Renal cortical epithelial cell (primary cell): ENCODE measurements around the gene TINAGL1. TPM values are rescaled to one million over a fixed set of nuclear protein-coding genes. Genes with fewer than 3 reads are reported as not detected.

ENCODE experiments used
- DNase-seq: peaks from one replicate; pipeline ENCODE4 v3.0.0-alpha.2; 2011; ENCODE audit warnings: low read depth
- total RNA-seq: library from RNA; depleted of rRNA; stranded (reverse); fragments of >200 nt; gene quantifications from 2 replicates; pipeline ENCODE4 v1.2.3, GENCODE V29; 2014

TINAGL1 gene
- total RNA-seq, 1 donor from 2014 or later: 168 TPM

GRCh38 chr1:31568895-31569595 is 7.3 kb upstream of the TINAGL1 start:
- DNase-seq: no peak

GRCh38 chr1:31569596-31570173 is 6.6 kb upstream of the TINAGL1 start:
- DNase-seq: no peak

DNA sequence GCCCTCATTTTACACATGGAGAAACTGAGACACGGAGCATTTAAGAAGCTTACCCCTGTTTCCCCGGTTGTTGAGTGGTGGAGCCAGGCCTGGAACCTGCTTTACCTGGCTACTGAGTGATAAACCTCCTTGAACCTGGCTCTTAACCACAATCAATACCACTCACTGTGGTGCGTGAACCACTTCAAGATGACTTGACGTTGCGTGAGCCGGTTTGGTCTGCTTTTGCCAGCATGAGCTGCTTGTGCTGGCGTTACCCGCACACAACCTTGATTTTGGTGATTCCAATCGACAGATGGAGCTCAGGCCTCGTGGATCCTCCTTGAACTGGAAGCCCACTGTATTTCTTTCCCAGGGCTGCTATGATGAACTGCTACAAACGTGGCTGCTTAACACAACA is 6.1 kb upstream of the TINAGL1 start:
- no peak for DNase-seq

GRCh38 chr1:31570906-31571305 is 5.4 kb upstream of the TINAGL1 start:
- no peak for DNase-seq

DNA sequence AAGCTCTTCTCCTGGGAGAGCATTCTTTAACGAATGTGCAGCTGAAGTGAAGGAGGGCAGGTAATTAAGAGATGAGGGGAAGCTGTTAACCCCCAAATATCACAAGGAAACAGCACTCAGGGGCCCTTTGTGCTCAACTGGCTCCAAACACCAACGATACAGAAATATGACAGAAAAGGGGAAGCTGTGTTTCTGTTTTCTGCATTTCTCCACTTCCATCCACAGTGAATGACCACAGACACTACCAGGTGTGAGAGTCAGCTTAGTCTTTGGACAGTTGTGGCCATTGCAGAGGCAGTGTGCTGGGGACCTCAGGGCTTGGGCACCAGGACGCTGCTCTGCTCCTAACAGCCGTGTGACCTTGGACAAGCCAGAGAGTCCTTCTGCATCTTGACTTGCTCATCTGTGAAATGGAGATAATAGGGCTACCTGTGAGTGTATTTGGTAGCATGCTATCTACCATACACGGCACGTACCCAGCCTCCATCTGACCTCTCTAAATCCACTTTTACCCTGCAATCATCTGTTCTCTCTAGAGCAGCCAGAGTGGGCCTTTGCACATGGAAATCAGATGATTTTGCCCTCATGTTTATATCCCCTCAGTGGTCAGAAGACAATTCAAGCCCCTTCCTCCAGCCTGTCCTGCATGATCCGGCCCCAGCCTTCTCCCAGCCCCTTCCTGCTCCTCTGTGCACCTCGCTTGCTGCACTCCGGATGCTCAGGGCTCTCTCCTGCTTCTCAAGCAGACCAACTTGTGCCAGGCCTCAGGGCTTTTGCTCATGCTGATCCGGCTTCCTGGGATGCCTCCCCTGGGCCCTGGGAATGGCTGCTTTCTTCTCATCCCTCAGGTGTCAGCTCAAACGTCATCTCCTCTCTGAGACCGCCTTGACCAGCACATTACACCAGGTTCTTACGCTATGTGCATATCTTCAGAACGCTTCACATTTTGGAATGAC is 4.7 kb upstream of the TINAGL1 start:
- no peak for DNase-seq

DNA sequence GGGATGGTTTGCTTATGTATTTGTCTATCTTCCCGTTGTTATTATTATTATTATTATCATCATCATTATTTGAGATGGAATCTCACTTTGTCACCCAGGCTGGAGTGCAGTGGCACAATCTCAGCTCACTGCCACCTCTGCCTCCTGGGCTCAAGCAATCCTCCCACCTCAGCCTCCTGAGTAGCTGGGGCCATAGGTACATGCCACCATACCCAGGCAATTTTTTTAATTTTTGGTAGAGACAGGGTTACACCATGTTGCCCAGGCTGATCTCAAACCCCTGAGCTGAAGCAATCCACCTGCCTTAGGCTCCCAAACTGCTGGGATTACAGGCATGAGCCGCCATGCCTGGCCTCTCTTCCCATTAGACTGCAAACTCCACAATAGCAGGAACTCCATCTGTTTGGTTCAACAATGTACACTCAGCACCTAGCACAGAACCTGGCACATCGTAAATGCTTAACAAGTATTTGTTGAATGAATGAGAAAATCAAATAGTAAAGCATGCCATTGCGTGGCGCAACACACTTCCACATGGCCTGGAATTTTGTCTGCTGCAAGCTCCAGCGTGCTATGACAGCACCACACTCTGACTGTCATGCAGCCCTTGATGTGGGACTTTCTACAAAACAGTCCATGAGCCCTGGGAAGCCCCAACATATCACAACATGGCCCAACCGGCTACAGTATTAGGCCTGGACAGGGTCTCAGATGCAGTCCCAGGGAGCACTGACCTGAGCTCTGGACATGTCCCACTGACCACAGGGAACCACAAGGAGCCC is 3.8 kb upstream of the TINAGL1 start:
- peak; percentile 59 for DNase-seq

DNA sequence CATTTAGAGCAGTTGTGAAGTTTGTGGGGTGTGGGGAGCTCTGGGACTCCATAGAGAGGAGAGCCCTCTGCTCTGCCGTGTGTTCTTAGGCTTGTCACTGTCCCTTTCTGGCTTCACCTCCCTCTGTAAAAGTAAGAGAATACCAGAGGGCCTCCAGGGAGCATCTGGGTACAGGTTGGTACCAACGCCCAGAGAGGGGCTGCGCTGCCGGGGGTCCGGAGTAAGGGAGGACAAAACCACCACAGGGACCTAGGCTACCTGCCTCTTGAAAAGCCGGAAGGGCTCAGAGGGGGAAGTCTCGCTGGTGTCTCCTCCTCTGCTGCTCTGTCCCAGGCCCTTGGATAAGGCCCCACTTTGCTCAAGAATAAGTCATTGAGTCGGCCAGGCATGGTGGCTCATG is 3.1 kb upstream of the TINAGL1 start:
- DNase-seq: no peak

- DNase-seq: no peak
Measured at GRCh38 chr1:31574749-31575368, 1.5 kb upstream of the TINAGL1 start.

DNA sequence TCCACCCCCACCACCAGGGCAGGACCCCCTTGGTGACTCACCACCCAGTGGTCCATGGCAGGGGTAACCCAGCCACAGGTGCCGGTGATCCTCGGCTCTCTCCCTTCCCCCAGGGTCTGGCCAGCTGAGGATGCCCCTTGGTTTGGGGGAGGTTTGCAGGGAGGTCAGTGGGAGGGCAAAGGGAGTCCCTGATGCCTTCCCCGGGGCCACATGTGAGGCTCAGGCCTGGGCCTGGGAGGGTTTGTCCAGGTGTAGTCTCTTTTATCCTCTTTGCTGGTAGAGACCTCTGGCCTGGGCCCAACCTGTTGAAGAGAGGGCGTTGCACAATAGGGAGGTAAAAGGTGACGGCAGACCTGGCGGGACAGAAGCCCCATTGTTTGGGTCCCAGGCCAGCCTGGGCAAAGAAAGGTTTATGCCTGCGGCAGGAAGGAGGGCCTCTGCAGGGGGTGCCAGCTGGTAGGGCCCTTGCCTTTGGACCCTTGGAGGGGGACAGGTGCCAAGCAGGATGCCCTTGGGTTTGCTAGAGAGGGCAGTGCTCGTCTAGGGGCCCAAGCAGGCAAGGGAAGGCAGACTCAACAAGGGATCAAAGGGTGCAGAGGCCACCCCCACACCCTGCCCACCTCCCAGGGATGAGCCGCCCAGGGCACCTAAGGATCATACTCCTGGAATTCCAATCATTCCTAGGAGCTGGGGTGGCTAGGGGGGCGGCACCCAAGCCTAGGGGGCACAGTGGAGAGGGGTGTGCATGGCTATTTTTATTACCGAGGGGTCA is 760 bp upstream of the TINAGL1 start:
- DNase-seq: peak; percentile 49

DNA sequence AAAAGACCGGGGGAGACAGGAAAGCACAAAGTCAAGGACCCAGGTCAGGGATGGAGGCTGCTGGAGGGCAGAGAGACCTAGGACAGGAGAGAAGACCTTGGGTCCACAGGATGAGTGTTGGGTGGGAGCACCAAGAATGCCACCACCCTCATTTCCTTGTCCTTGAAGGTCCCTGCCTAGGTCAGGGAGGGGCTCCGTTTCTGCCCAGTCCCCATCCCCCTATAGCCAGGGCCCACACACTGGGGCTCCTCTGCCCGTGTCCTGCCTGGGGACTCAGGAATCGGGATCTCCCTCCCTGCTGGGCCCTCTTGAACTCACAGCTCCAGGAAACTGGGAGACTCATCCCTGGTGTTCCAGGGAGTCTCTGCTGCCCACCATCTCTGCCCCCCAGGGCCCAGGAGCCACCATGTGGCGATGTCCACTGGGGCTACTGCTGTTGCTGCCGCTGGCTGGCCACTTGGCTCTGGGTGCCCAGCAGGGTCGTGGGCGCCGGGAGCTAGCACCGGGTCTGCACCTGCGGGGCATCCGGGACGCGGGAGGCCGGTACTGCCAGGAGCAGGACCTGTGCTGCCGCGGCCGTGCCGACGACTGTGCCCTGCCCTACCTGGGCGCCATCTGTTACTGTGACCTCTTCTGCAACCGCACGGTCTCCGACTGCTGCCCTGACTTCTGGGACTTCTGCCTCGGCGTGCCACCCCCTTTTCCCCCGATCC is 584 bp downstream of the TINAGL1 start:
- no peak for DNase-seq

GRCh38 chr1:31577515-31578192 is 1.3 kb downstream of the TINAGL1 start:
- peak; percentile 79 for DNase-seq

DNA sequence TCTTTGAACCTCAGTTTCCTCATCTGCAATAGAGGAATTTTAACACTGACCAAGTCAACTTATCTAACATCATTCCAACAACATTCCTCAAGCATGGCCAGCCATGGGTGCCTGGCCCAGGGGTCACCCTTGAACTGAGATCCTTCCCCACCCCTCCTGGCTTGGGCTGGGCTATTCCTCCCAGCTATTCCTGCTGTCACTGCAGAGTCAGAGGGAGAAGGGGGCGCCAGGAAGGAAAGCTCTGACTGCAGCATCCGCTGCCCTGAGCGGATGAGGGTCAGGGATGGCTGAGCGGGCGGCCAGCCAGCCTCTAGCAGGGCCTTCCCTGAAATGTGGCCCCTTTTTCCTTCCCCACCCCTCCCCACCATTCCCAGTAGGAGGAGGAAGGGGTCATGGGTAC is 3.1 kb downstream of the TINAGL1 start:
- peak; percentile 61 for DNase-seq

DNA sequence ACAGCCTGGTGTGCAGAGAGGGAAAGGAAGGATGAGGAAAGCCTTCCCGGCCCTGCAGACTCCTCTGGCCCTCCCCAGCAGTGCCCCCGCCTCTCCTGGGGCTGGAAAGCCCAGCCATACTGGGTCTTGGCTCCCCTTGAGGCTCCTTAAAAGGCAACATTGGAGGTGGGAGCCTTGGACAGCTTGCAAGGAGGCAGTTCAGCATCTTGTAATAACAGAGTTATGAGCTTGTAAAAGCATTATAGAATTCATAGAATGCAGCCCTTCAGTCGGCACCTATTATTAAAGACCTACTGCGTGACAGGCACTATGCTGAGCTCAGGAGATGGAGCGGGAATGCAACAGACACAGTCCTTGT is 4.2 kb downstream of the TINAGL1 start:
- DNase-seq: no peak

DNA sequence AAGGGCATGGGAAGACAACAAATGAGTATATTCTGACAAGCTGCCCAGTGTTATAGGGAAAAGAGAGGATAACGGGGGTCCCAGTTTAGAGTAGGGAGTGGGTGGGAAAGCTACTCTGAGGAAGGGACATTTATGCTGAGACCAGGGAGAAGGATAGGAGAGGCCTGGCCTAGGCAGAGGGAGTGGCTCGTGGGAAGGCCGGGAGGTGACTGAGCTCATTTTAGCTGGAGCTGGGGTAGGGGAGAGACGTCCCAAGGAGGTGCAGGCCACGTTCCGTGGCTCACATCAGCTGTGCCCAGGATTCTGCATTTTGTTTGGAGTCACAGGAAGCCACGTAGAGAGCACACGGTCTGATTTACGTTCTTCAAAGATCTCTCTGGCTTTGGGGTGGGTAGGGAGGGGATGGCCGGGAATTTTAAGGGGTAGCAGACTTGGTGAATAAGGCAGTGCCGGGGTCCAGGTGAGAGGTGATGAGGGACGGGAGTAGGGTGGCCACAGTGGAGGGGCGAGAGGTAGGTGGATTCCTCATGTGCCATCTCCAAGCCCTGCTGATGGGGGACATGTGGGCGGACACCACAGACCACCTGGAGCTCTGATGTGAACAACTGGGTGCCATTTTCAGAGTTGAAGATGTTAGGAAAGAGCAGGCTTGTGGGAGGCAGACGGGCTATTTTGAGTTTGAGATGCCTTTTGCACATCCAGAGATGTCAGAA is 4.7 kb downstream of the TINAGL1 start:
- no peak for DNase-seq

GRCh38 chr1:31581821-31582810 is 5.8 kb downstream of the TINAGL1 start:
- peak; percentile 86 for DNase-seq

- no peak for DNase-seq
Measured at GRCh38 chr1:31583082-31583994, 7.0 kb downstream of the TINAGL1 start.
